Activated naive CD4-positive, alpha-beta T cell treated with Interleukin-2 at 50 U/mL for 16 hours (primary cell): ENCODE data around the gene ELP6.

Experiments used
- DNase-seq: peaks from one replicate; pipeline ENCODE4 v3.0.0-alpha.2; 2020

ELP6 gene

GRCh38 chr3:47455806-47456452 is 57.6 kb downstream of the ELP6 start:
- no peak for DNase-seq

GRCh38 chr3:47452453-47453215 is 60.9 kb downstream of the ELP6 start:
- no peak for DNase-seq
